Urinary bladder (tissue), 4 donors: ENCODE data around the gene AIF1. TPM values are rescaled to one million over a fixed set of nuclear protein-coding genes. Genes with fewer than 3 reads are reported as not detected.
A peak's percentile ranks its signal among the peaks of the same experiment; 100 is the strongest.

Source experiments
- DNase-seq: peaks from one replicate; pipeline ENCODE4 v3.0.0-alpha.2; 2015; ENCODE audit errors: extremely low spot score
- H3K27ac ChIP-seq: one replicate; pipeline ENCODE4 v1.5.1; 2013; ENCODE audit warnings: low read depth, mild to moderate bottlenecking, moderate library complexity
- H3K36me3 ChIP-seq: one replicate; pipeline ENCODE4 v1.6.1; 2013; ENCODE audit warnings: mild to moderate bottlenecking, moderate library complexity; ENCODE audit not compliant: insufficient read depth
- H3K4me1 ChIP-seq: one replicate; pipeline ENCODE4 v1.6.1; 2013; ENCODE audit warnings: mild to moderate bottlenecking, moderate library complexity; ENCODE audit not compliant: insufficient read depth
- H3K4me3 ChIP-seq: one replicate; pipeline ENCODE4 v1.5.1; 2013; ENCODE audit warnings: low read depth, low read length
- WGBS: extraction: QIAGEN DNeasy Blood & Tissue Kit; methylation state at CpG from one replicate; pipeline ENCODE4 v1.1.7; 2013; 5-methylcytosine and 5-hydroxymethylcytosine counted together
- polyA plus RNA-seq: library from polyadenylated mRNA; stranded (reverse); fragments of 200-250 nt; gene quantifications from one replicate; pipeline ENCODE4 v1.2.3, GENCODE V29; 2013
- total RNA-seq: library from RNA; depleted of rRNA; stranded (reverse); fragments of >200 nt; gene quantifications from one replicate; pipeline ENCODE4 v1.2.3, GENCODE V29; 2014
- donor health status: healthy with polysubstance abuse.
- donor health status: healthy.

The AIF1 gene
- total and polyA plus RNA-seq, 2 donors, result 41.7 to 42.6 TPM

GRCh38 chr6:31577579-31577966 is 37.5 kb upstream of the AIF1 start:
- no peaks in the 10 kb centered on the region for H3K36me3 ChIP-seq
- H3K4me3 ChIP-seq, result no peak overlapping the region
- WGBS, result 80% methylated on average over 3 of the region's 3 CpGs
- no peak for DNase-seq
- no peak overlapping the region for H3K27ac ChIP-seq
- H3K4me1 ChIP-seq, result no peaks in the 10 kb centered on the region

- Histone ChIP-seq H3K4me3 (no peak overlapping the region), H3K36me3 (no peaks in the 10 kb centered on the region)
- 81% methylated on average over 12 of the region's 12 CpGs for WGBS
Observed at GRCh38 chr6:31578184-31579118, 36.6 kb upstream of the AIF1 start.

GRCh38 chr6:31579119-31579505 is 35.9 kb upstream of the AIF1 start:
- H3K4me1 ChIP-seq, result no peaks in the 10 kb centered on the region
- no peak overlapping the region for H3K4me3 ChIP-seq
- 90% methylated on average over 3 of the region's 3 CpGs for WGBS
- no peak for DNase-seq
- H3K36me3 ChIP-seq, result no peaks in the 10 kb centered on the region
- no peak overlapping the region for H3K27ac ChIP-seq

More at GRCh38 chr6:31578184-31579118, 36.6 kb upstream of the AIF1 start:
- H3K27ac ChIP-seq, result no peak overlapping the region
- H3K4me1 ChIP-seq, result no peaks in the 10 kb centered on the region
- no peak for DNase-seq

GRCh38 chr6:31579546-31580437 is 35.2 kb upstream of the AIF1 start:
- no peaks in the 10 kb centered on the region for H3K4me1 ChIP-seq
- DNase-seq, result no peak

GRCh38 chr6:31580438-31580740 is 34.6 kb upstream of the AIF1 start:
- WGBS, result 37% methylated on average over 11 of the region's 11 CpGs
- H3K36me3 ChIP-seq, result no peaks in the 10 kb centered on the region
- peak overlapping the region; percentile 72 for H3K4me3 ChIP-seq
- H3K4me1 ChIP-seq, result no peaks in the 10 kb centered on the region
- H3K27ac ChIP-seq, result no peak overlapping the region
- no peak for DNase-seq

More at GRCh38 chr6:31579546-31580437, 35.2 kb upstream of the AIF1 start:
- WGBS, result 88% methylated on average over 8 of the region's 8 CpGs
- H3K36me3 ChIP-seq, result no peaks in the 10 kb centered on the region
- H3K4me3 ChIP-seq, result no peak overlapping the region
- no peak overlapping the region for H3K27ac ChIP-seq

GRCh38 chr6:31580807-31581433 is 34.1 kb upstream of the AIF1 start:
- Histone ChIP-seq H3K27ac (peak overlapping the region; percentile 77), H3K4me1 (no peaks in the 10 kb centered on the region), H3K36me3 (no peaks in the 10 kb centered on the region), H3K4me3 (peak overlapping the region; percentile 72)
- no peak for DNase-seq
- under 1% methylated on average over 62 of the region's 62 CpGs for WGBS

GRCh38 chr6:31581434-31582229 is 33.4 kb upstream of the AIF1 start:
- Histone ChIP-seq H3K4me1 (no peaks in the 10 kb centered on the region), H3K36me3 (no peaks in the 10 kb centered on the region), H3K4me3 (peak overlapping the region; percentile 72), H3K27ac (peak overlapping the region; percentile 77)
- 23% methylated on average over 21 of the region's 21 CpGs for WGBS
- DNase-seq, result no peak

- peak within 1 kb of the TSS; percentile 77 for H3K27ac ChIP-seq
- peak within 1 kb of the TSS; percentile 72 for H3K4me3 ChIP-seq
- DNase-seq, result no peak
- WGBS, result 76% methylated on average over 3 of the region's 3 CpGs
- no peaks in the 10 kb centered on the region for H3K4me1 ChIP-seq
- H3K36me3 ChIP-seq, result no peaks in the 10 kb centered on the region
Observed at GRCh38 chr6:31582230-31582643, 32.8 kb upstream of the AIF1 start, which contains the start of gene LTB. Gene LTB (minus strand): TSS chr6:31582424. CDS start chr6:31582417, 7 bp downstream.

- 68% methylated on average over 2 of the region's 2 CpGs for WGBS
- Histone ChIP-seq H3K4me1 (no peaks in the 10 kb centered on the region), H3K27ac (no peak overlapping the region), H3K36me3 (no peaks in the 10 kb centered on the region), H3K4me3 (no peak overlapping the region)
- no peak for DNase-seq
Observed at GRCh38 chr6:31585491-31585890, 29.5 kb upstream of the AIF1 start.

- Histone ChIP-seq H3K4me3 (no peak within 1 kb of the TSS), H3K27ac (no peak within 1 kb of the TSS), H3K36me3 (no peaks in the 10 kb centered on the region), H3K4me1 (no peaks in the 10 kb centered on the region)
- no peak for DNase-seq
- 60% methylated on average over 1 of the region's 1 CpG for WGBS
Observed at GRCh38 chr6:31586008-31586407, 29.0 kb upstream of the AIF1 start, which contains the start of gene LST1. Gene LST1 (plus strand): TSS chr6:31586277. CDS start chr6:31587300, 1,023 bp downstream.

GRCh38 chr6:31586599-31587281 is 28.3 kb upstream of the AIF1 start:
- Histone ChIP-seq H3K27ac (no peak overlapping the region), H3K36me3 (no peaks in the 10 kb centered on the region), H3K4me3 (no peak overlapping the region), H3K4me1 (no peaks in the 10 kb centered on the region)
- no peak for DNase-seq
- 59% methylated on average over 9 of the region's 9 CpGs for WGBS
